GM21529 (cell line): ENCODE results near the gene ADAM10.

Experiments
- ATAC-seq: cut with Tn5 transposase; IDR thresholded peaks from one replicate; pipeline ENCODE4 v1.9.1; 2021; ENCODE audit not compliant: unreplicated experiment

ADAM10 gene

GRCh38 chr15:58584789-58585461, 164.6 kb downstream of the ADAM10 start:
- no peak for ATAC-seq

- ATAC-seq = no peak
Measured at GRCh38 chr15:58583171-58583908, 166.2 kb downstream of the ADAM10 start.

GRCh38 chr15:58582160-58582559, 167.3 kb downstream of the ADAM10 start:
- ATAC-seq = no peak

GRCh38 chr15:58576657-58577056, 172.8 kb downstream of the ADAM10 start:
- no peak for ATAC-seq

GRCh38 chr15:58575045-58575786, 174.3 kb downstream of the ADAM10 start:
- no peak for ATAC-seq

- ATAC-seq = no peak
Measured at GRCh38 chr15:58574631-58575030, 174.9 kb downstream of the ADAM10 start.

- no peak for ATAC-seq
Measured at GRCh38 chr15:58573270-58573669, 176.2 kb downstream of the ADAM10 start.

- ATAC-seq = no peak
Measured at GRCh38 chr15:58572521-58572920, 177.0 kb downstream of the ADAM10 start.

GRCh38 chr15:58571491-58571890, 178.0 kb downstream of the ADAM10 start:
- ATAC-seq = no peak

- no peak for ATAC-seq
Measured at GRCh38 chr15:58569455-58569854, 180.1 kb downstream of the ADAM10 start.

GRCh38 chr15:58568157-58568571, 181.3 kb downstream of the ADAM10 start:
- no peak for ATAC-seq

- ATAC-seq = no peak
Measured at GRCh38 chr15:58566029-58566428, 183.5 kb downstream of the ADAM10 start.

GRCh38 chr15:58565619-58566018, 183.9 kb downstream of the ADAM10 start:
- ATAC-seq = no peak

GRCh38 chr15:58564981-58565380, 184.5 kb downstream of the ADAM10 start:
- ATAC-seq = no peak

GRCh38 chr15:58562135-58562534, 187.4 kb downstream of the ADAM10 start:
- ATAC-seq = no peak

GRCh38 chr15:58561321-58561720, 188.2 kb downstream of the ADAM10 start:
- ATAC-seq = no peak

GRCh38 chr15:58559904-58560588, 189.5 kb downstream of the ADAM10 start:
- ATAC-seq = no peak

- no peak for ATAC-seq
Measured at GRCh38 chr15:58558777-58559176, 190.7 kb downstream of the ADAM10 start.

GRCh38 chr15:58556541-58556940, 193.0 kb downstream of the ADAM10 start:
- no peak for ATAC-seq

GRCh38 chr15:58556028-58556361, 193.5 kb downstream of the ADAM10 start:
- no peak for ATAC-seq
